Stomach (tissue), 9 donors: ENCODE results near the gene PLEKHG4. TPM values are rescaled to one million over a fixed set of nuclear protein-coding genes. Genes with fewer than 3 reads are reported as not detected.

Experiments used
- DNase-seq, 2 donors: peaks; one replicate each; pipeline versions ENCODE4 v3.0.0 to v3.0.0-alpha.2; 2013 to 2019
- H3K27ac ChIP-seq, 5 donors: fragments of 200-600 bp in 4 of 5; sonication (generic) in 4 of 5; one replicate each; pipeline ENCODE4 v1.5.1; 2013 to 2019; ENCODE audit warnings: mild to moderate bottlenecking in 1 of 5, moderate library complexity in 1 of 5
- H3K27me3 ChIP-seq, 3 donors: fragments of 200-600 bp; sonication (generic); one replicate each; pipeline ENCODE4 v1.5.1; 2017 to 2019; ENCODE audit warnings: mixed run types in 1 of 3
- H3K36me3 ChIP-seq, 4 donors: fragments of 200-600 bp; sonication (generic); 1 replicate in 3 of 4; 2 replicates in 1 of 4; pipeline ENCODE4 v1.5.1; 2016 to 2019
- H3K4me1 ChIP-seq, 4 donors: fragments of 200-600 bp; sonication (generic); one replicate each; pipeline ENCODE4 v1.5.1; 2016 to 2019
- H3K4me3 ChIP-seq, 4 donors: fragments of 200-600 bp; sonication (generic) in 3 of 4; one replicate each; pipeline ENCODE4 v1.5.1; 2016 to 2019; ENCODE audit warnings: mild to moderate bottlenecking in 1 of 4
- H3K9me3 ChIP-seq, 4 donors: fragments of 200-600 bp; sonication (generic); one replicate each; pipeline ENCODE4 v1.5.1; 2016 to 2019
- CTCF ChIP-seq, 7 experiments: fragments of 450-650 bp in 4 of 7; fragments of 200-600 bp in 3 of 7; sonication (generic) in 3 of 7; IDR thresholded peaks; one replicate each; pipeline ENCODE4 v1.5.1; 2016 to 2019; ENCODE audit warnings: antibody characterized with exemption in 7 of 7, control low read depth in 2 of 7, mild to moderate bottlenecking in 1 of 7
- EP300 ChIP-seq: sonication (generic); formaldehyde crosslinking; IDR thresholded peaks from one replicate; pipeline ENCODE4 v1.6.1; 2017; ENCODE audit warnings: antibody characterized with exemption
- POLR2A ChIP-seq, 4 donors: fragments of 450-650 bp; IDR thresholded peaks; one replicate each; pipeline ENCODE4 v1.6.1; 2016; ENCODE audit warnings: antibody characterized with exemption in 4 of 4, control low read depth in 2 of 4, mild to moderate bottlenecking in 1 of 4, moderate library complexity in 1 of 4
- POLR2AphosphoS5 ChIP-seq, 3 donors: sonication (generic); formaldehyde crosslinking; IDR thresholded peaks; one replicate each; pipeline ENCODE4 v1.6.1; 2016; ENCODE audit warnings: antibody characterized with exemption in 3 of 3
- WGBS, 5 donors: extraction: QIAGEN DNeasy Blood & Tissue Kit in 3 of 5; methylation state at CpG; one replicate each; pipeline versions ENCODE4 v1.1.5 to v1.1.7; 2013 to 2018; 5-methylcytosine and 5-hydroxymethylcytosine counted together
- intact Hi-C: fragments of 100-400 bp; cut with DNase I; formaldehyde crosslinking; loops from one replicate; pipeline ENCODE4 v1.15.1; 2023; ENCODE audit warnings: low total_unique reads
- polyA plus RNA-seq, 3 donors: library from polyadenylated mRNA; stranded (reverse); fragments of 200-250 nt; gene quantifications; one replicate each; pipeline ENCODE4 v1.2.3, GENCODE V29; 2013
- total RNA-seq, 5 donors: library from RNA; depleted of rRNA; stranded (reverse); fragments of >200 nt; gene quantifications; one replicate each; pipeline versions ENCODE4 v1.1.0 to v1.2.3, GENCODE V29; 2014 to 2016
- donor health status: healthy with polysubstance abuse.
- donor health status: Bipolar disorder and iron deficiency.
- donor health status: healthy.

The PLEKHG4 gene
- total and polyA plus RNA-seq, 8 donors, result 2.3 to 57.1 (median 6.6) TPM

GRCh38 chr16:67286441-67287235 lies 7.3 kb downstream of the PLEKHG4 start:
- WGBS, 5 donors, result 91 to 94% (median 92%) methylated on average over 19 to 28 of the region's 28 CpGs
- H3K27ac ChIP-seq, result no peak overlapping the region
- H3K4me1 ChIP-seq, result peaks cover 0 to 7% (median 3%) of the 10 kb centered on the region in 4 donors
- H3K4me3 ChIP-seq, result no peak overlapping the region
- DNase-seq, result no peak
- intact Hi-C loops, result no loop called here
- peaks cover 0 to 9% (median 1%) of the 10 kb centered on the region in 4 donors for H3K36me3 ChIP-seq
- H3K27me3 ChIP-seq, result no peaks in the 10 kb centered on the region
- no peak for TF ChIP-seq CTCF (IDR thresholded peaks at IDR 0.05)
- TF ChIP-seq EP300, result no peak
- no peak for TF ChIP-seq POLR2A (IDR thresholded peaks at IDR 0.05)
- TF ChIP-seq POLR2AphosphoS5 (IDR thresholded peaks at IDR 0.05), result no peak
- H3K9me3 ChIP-seq, result no peaks in the 10 kb centered on the region

GRCh38 chr16:67287960-67288359 lies 8.6 kb downstream of the PLEKHG4 start:
- WGBS, 5 donors, result 92 to 98% (median 94%) methylated on average over 14 of the region's 14 CpGs
- no peak for DNase-seq
- intact Hi-C loops, result no loop called here

GRCh38 chr16:67291461-67291860 lies 12.1 kb downstream of the PLEKHG4 start:
- H3K27ac ChIP-seq, result no peak overlapping the region
- 72 to 89% (median 85%) methylated on average over 7 of the region's 7 CpGs for WGBS, 5 donors
- intact Hi-C loops, result no loop called here
- TF ChIP-seq EP300 (no peak), POLR2AphosphoS5 (IDR thresholded peaks at IDR 0.05) (no peak), CTCF (IDR thresholded peaks at IDR 0.05) (no peak), POLR2A (IDR thresholded peaks at IDR 0.05) (no peak)
- H3K27me3 ChIP-seq, result no peaks in the 10 kb centered on the region
- H3K9me3 ChIP-seq, result no peaks in the 10 kb centered on the region
- H3K36me3 ChIP-seq, result peaks cover 0 to 9% (median 1%) of the 10 kb centered on the region in 4 donors
- H3K4me1 ChIP-seq, result peaks cover 0 to 2% (median 0%) of the 10 kb centered on the region in 4 donors
- DNase-seq, result no peak
- H3K4me3 ChIP-seq, result no peak overlapping the region

More at GRCh38 chr16:67287960-67288359, 8.6 kb downstream of the PLEKHG4 start:
- Histone ChIP-seq H3K4me3 (no peak overlapping the region), H3K27me3 (no peaks in the 10 kb centered on the region), H3K36me3 (peaks cover 0 to 9% (median 1%) of the 10 kb centered on the region in 4 donors), H3K9me3 (no peaks in the 10 kb centered on the region), H3K4me1 (peaks cover 0 to 7% (median 3%) of the 10 kb centered on the region in 4 donors), H3K27ac (no peak overlapping the region)
- no peak for TF ChIP-seq POLR2A (IDR thresholded peaks at IDR 0.05)
- no peak for TF ChIP-seq CTCF (IDR thresholded peaks at IDR 0.05)
- no peak for TF ChIP-seq EP300
- TF ChIP-seq POLR2AphosphoS5 (IDR thresholded peaks at IDR 0.05), result no peak

- TF ChIP-seq CTCF (IDR thresholded peaks at IDR 0.05) (no peak), POLR2AphosphoS5 (IDR thresholded peaks at IDR 0.05) (no peak), EP300 (no peak), POLR2A (IDR thresholded peaks at IDR 0.05) (no peak)
- no peak overlapping the region for H3K4me3 ChIP-seq
- H3K27me3 ChIP-seq, result peaks cover 0 to 9% (median 0%) of the 10 kb centered on the region in 3 donors
- no peak overlapping the region for H3K27ac ChIP-seq
- peaks cover 0 to 5% (median 0%) of the 10 kb centered on the region in 4 donors for H3K4me1 ChIP-seq
- intact Hi-C loops, result no loop called here
- no peaks in the 10 kb centered on the region for H3K36me3 ChIP-seq
- no peaks in the 10 kb centered on the region for H3K9me3 ChIP-seq
- DNase-seq, result no peak
- 70 to 87% (median 82%) methylated on average over 3 to 4 of the region's 4 CpGs for WGBS, 5 donors
Measured at GRCh38 chr16:67294171-67294757, 14.9 kb downstream of the PLEKHG4 start.
